GM19455 (cell line): ENCODE data around the gene COX18.
A peak's percentile ranks its signal among the peaks of the same experiment; 100 is the strongest.

Experiments used
- ATAC-seq: cut with Tn5 transposase; IDR thresholded peaks from one replicate; pipeline ENCODE4 v1.9.1; 2021; ENCODE audit not compliant: unreplicated experiment

COX18 gene

DNA sequence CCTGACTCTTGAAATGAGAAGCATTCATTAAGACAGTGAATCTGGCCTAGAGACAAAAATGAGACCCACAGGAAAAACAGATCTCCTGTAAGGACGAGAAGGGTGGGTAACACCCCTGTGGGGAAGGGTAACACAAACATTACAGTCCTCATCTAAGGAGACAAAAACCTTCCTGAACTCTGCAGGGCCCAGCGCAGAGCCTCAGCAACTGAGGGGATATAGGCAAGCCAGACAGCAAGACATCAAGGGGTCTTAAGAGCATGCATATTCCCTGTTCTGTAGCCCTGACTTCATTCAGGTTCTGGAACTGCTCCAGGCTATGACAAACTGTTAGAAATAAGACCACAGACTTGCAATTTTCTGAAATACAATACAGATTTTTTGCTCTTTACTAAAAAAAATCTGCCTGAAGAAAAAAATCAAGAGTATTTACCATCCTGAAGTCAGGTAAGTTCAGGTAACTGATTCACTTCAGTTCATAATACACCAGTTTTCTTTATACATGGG is 15.5 kb downstream of the COX18 start:
- no peak for ATAC-seq

DNA sequence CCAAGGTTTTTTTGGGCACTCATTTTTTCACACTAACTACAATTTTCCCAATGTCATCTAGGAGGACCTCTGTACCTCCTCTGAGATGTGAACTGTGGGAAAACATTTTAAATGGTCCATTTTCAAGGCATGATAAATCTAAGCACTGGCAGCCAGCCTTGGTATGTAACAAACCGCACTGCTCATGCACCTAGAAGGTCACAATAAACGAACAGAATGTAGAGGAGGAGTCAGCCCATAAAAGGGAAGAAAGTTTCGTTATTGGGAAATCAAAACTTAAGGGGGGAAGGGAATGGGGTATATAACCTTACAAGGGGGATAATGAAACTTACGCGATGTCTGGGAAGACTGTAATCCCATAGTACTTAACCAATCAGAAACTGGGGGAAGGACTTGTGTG is 16.4 kb downstream of the COX18 start:
- no peak for ATAC-seq

DNA sequence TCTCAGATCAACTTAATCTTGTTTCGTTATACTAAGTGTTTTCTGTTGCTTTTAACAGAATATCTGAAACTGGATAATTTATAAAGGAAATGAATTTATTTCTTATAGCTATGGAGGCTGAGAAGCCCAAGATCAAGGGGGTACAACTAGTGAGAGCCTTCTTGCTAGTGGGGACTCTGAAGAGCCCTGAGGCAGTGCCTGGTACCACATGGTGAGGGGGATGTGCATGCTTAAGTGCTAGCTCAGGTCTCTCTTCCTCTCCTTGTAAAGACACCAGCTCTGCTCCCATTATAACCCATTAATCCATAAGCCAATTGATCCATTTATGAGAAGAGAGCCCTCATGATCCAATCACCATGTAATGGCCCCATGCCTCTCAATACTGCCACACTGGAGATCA is 17.9 kb downstream of the COX18 start:
- ATAC-seq = no peak

DNA sequence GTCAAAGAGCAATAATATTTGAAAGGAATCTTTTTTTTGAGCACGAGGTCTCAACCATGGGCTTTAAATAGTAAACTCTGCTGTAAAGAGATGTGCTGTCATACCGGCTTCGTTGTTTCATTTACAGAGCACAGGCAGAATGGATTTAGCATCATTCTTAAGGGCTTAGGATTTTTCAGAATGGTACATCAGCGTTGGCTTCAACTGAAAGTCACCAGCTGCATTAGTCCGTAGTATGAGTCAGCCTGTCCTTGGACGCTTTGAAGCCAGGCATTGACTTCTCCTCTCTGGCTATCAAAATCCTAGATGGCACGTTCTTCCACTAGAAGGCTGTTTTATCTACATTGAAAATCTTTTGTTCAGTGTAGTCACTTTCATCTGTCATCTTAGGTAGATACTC is 23.6 kb downstream of the COX18 start:
- ATAC-seq = no peak

DNA sequence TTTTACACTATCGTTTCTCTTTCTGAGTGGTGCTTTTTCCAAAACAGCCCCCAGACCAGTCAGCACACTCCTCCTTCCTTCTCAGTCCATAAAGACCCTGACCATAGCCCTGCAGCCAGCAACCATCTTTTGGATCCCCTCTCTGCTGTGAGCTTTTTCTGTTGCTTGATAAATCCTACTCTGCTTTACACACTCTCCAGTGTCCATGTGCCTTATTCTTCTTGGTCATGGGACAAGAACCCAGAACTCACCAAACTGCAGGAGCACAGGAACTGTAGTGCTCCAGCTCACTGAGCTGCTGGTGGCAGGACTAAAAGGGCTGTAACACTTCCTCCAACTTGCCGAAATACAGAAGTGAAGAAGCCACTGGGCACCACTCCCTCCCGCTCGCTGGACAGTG is 32.5 kb downstream of the COX18 start:
- ATAC-seq = no peak

DNA sequence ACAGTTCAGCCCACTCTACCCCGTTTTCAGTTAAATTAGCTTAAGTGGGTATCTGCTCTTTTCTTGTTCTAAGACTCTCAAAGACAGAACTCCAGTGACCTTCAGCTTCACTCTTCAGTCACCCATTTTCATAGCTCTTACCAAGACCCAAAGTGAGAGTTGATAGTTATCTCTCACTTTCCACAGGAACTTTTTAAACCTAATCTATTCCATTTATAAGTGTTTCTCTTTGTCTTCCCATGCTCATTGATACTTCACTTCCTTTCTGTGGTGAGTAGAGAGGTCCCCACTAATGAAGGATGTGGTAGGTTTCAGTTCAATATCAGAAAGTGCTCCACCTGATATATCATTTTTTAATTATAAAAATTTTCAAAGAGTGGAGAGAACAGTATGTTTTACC is 33.4 kb downstream of the COX18 start:
- no peak for ATAC-seq

DNA sequence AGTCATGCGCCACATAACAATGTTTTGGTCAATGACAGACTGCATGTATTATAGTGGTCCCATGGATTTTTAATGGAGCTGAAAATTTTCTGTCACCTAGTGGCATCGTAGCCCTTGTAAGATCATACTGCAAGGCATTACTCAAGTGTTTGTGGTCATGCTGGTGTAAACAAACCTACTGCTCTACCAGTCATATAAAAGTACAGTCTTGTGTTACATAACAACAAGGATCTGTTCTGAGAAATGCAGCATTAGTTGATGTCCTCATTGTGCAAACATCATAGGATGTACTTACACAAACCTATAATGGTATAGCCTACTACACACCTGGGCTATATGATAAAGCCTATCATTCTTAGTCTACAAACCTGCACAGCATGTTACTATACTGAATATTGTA is 34.6 kb downstream of the COX18 start:
- ATAC-seq = no peak

DNA sequence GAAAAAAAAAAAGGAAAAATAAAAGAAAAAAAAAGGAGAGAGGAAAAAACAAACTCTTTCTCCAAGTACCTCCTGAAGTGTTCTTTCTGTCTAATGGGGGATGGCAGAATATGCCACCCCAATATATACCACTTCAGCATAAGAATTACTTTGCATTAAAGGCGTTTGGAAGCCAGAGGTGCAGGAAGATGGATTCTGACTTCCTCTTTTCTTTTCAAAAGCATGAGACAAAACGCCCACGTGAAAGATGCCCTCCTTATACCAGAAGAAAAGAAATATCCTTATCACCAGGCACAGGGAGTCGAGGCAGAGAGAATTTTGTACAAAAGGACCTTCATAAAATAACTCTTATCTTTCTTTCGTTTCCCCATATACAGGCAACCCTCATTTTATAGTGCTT is 40.9 kb downstream of the COX18 start:
- ATAC-seq = no peak

DNA sequence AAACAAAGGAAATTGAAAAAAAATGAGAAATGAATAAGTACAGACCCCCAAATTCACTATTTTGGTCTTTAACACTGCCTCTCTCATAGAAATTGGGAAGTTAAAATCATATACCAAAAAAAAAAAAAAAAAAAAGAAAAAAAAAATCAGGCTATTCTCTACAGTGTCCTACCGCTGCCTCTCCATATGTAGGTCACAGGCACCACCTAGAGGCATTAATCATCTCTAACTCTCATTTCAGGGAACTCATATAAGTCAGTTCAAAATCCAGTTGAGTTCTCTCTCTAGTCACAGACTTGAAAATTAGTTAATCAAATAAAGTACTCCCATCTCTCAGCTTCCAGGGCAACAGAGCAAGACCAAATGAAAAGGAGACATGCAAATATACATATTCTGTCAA is 47.9 kb downstream of the COX18 start:
- ATAC-seq = no peak

DNA sequence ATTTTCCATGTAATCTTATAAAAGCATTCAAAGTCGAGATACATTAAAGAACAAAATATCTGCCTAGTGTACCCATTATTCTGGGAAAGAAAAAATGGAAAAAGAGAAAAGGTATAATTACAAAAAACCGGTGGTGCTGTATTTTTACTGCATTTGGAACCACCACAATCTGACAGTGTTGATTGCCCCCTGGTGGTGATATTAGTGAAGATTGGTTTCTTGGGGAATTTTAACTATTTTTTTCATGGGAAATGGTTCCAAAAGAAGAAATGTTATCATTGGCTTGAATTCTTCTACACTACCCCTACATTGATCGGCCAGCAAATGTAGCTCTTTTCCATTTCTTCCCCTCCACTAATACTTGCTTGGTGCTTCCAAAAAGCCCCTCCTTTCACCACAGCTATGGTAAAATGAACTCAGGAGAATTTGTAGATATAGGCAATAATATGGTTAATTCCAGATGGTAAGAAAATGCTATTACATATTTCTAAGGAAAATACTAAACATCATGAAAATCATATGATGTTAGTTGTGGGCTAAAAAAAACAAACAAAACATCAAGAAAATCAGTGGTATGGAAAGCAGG is 50.0 kb downstream of the COX18 start:
- no peak for ATAC-seq

DNA sequence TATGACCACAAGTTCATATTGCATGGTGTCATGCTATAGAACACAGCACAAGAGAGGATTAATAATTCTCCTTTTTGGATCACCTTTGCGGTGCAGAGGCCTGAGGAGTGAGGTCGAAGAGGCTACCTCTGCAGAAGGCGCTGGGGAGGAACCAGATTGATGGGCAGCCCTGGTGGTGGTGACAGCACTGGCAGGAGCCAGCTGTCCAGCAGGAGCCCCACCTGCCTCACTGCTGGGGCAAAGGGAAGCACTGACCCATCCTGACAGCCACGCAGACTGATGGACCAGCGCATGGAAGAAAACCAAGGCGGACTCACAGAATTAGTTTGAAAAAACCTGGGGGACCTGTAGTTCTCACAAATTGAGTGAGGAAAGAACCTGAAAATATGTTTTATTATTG is 50.9 kb downstream of the COX18 start:
- no peak for ATAC-seq

DNA sequence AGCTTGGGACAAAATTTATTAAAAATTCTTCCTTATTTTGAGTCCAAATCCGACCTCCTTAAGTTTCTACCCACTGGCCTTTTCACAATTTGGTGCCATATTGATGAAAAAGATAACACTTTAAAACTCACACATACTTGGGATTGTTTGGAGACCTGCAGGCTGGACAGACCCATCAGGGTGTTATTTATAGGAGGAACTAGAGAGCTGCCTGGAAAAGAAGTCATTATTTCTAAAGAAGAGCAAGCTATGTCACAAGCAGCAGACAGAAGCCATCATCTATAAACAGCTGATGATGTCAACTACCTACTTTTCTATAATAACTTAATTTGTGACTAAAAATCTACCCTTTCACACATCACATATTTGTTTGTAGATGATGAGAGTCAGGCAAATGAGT is 56.2 kb downstream of the COX18 start:
- no peak for ATAC-seq

DNA sequence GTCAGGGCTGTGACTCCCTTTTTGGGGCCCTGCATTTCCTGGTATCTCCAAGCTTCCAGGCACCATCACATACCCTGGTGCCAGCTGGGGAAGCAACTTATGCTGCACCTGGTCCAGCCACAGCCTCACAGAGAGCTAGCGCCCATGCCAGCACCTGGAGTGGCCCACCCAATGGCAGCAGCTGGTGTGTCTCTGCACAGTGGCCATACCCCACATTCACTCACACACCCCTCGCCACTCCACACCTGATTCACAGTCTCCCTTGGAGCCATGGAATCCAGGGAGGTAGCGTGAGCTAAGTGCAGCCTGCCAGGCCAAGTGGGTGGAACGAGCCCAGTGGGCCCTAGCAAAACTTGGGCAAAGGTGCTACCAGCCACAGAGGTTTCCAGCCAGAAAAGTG is 56.8 kb downstream of the COX18 start:
- ATAC-seq = no peak

DNA sequence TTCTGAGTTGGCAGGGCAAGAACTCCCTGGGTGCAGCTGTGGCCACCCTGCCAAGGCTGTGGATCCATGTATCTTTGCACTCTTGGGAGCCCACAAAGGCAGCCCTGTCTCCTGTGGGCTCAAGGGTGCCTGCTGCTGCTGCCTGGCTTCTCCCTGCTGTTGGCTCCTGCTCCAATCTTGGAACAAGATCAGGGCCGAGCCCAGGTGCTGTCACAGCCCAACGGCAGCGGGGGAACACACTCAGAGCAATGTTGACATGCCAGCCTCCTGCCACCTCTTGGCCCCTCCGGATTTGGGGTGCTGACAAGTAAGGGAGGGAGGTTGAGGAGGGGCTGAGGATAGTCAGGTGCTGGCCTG is 57.9 kb downstream of the COX18 start:
- ATAC-seq = no peak

DNA sequence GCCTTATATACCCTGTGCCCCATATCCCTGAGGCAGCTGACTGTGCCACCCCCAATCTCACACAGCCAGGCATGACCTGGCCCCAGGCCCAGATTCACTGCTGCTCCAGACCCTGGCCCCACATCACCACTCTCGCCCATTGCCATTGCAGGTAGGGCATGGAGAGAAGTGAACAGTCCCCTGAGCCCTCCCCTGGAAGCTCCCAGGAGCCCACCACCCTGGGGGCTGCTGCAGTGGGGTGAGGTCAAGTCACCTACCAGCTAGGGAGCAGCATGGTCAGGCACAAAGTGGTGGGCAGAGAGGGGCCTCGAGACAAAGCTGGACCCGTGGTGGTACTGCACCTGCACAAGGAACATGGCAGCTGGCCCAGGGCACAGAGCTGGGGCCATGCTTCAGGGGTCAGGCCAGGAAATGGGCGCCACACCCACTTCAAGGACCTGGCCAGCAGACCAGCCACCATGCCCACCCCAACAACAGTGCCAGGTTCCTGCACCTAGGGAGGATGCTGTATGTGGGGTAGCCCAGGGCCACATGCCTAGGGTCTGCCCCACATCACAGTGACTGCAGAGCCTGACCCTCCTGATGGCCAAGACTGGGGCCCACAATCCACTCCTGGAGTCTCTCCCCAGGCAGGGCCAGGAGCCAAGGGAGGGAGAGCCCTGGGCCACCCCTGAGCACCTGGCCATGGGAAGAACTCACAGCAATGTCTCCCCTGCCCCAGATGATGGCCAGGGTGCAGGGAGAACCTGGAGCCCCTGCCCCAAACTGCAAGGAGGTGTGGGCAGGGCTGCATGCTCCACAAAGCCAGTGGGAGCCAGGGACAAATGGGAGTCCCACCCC is 58.5 kb downstream of the COX18 start:
- no peak for ATAC-seq

DNA sequence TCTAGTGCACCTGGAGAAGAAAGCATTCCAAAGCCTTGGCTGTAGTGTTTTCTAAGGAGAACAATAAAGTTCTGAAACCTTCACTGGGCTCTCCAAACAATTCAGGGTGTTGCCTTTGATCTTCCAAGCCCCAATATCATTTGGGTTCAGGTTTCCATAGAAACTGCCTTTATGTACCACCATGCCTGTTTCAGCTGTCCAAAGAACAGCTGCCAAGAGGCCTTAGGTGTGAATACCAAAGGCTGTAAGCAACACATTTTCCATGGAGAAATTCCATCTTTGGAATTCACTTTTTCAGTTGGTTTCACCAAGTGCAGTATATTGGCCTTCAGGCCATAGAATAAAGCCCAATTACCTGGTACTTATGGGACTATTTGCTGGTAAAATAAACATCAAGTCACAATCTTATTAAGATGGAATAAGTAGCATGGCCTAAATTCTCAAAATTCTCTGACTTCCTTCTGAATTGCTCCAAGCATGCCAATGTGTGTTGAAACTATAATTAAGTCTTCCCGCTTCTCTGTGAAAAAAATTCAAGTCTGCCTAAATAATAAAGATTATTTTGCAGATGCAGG is 61.9 kb downstream of the COX18 start:
- ATAC-seq = no peak

DNA sequence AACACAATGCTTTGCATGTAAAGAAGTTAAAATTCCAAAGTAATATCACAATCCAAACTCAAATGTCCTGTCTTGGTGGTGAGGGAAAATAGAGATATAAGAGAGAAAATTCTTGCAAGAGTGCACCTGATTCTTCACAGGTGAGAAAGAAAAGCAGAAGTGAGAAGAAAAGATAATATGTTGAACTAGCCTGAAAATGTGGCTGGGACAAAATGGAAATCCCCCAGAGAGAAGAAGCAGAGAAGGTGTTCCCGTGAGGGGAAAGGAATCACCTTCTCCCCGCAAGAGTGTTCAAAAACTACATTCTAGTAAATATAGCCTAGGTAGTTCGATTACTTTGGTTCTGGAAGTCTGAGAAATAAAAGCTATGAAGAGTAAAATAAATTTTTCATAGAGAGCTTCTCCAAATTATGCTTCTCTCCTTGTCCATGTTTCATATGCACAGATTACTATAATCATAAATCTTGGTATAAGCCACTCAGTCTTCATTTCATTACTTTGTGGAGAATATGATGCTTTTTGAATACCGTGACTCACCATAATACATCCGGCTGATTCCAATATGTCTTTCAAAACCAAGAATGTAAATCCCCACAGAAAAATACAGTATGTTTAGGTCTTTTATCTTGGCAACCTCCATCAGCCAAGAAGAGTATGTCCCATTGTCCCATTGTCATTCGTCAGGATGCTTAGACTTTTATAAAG is 63.1 kb downstream of the COX18 start:
- ATAC-seq = peak; percentile 69

DNA sequence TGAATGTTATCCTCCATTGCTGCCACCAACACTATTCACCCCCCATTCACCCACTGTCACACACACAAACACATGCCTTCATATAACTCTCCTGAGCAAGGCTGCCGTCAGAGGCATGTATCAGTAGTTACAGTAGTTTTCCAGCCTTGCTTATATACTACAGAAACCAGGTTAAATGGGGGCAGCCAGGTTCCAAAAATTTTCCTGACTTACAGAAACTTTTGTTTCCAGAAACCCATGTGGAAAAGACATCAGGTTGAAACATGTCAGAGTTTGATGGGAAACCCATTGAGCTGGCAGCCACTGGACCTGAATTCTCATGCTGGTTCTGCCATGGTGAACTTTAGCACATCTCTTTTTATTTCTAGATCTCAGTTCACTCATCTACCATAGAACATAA is 64.0 kb downstream of the COX18 start:
- no peak for ATAC-seq
